Right ventricle myocardium superior (tissue), 1 donor: ENCODE results near the gene ANKRD63. TPM values are rescaled to one million over a fixed set of nuclear protein-coding genes. Genes with fewer than 3 reads are reported as not detected.
A peak's percentile ranks its signal among the peaks of the same experiment; 100 is the strongest.

ENCODE experiments used
- ATAC-seq: fragments of 200-7000 bp; cut with Tn5 transposase; one replicate; pipeline ENCODE4 v1.9.1; 2020; ENCODE audit warnings: mild to moderate bottlenecking; ENCODE audit not compliant: poor library complexity
- DNase-seq: peaks from one replicate; pipeline ENCODE4 v3.0.0-alpha.2; 2020
- intact Hi-C: fragments of 100-400 bp; cut with DNase I; formaldehyde crosslinking; loops from one replicate; pipeline ENCODE4 v1.11.2; 2022
- total RNA-seq: library from RNA; stranded (reverse); fragmentation: NEBNext Ultra II Directional; extraction: Animal tissue kit (Norgen Biotek cat#: 25700); gene quantifications from one replicate; pipeline ENCODE4 v1.2.1, GENCODE V29; 2021
- donor health status: DM: no; HTN: yes; CAD: no; lungs with severe emphysema.

ANKRD63 gene
- total RNA-seq, 1 donor from 2014 or later = 0.65 TPM

GRCh38 chr15:40283615-40284300, 894 bp upstream of the ANKRD63 start:
- intact Hi-C loops = loop anchor here (2.0 kb wide), 1 partner anchor 137 kb away; no protein-coding TSS in a partner anchor
- DNase-seq (no peak), ATAC-seq (no peak)

- peak; percentile 73 for DNase-seq
- peak; percentile 57 for ATAC-seq
- intact Hi-C loops = loop anchor here (2.0 kb wide), 1 partner anchor 138 kb away; no protein-coding TSS in a partner anchor
These were observed 556 bp downstream of the ANKRD63 start for GRCh38 chr15:40282147-40282868.

- intact Hi-C loops = loop anchor here (2.0 kb wide), 1 partner anchor 139 kb away; no protein-coding TSS in a partner anchor
- ATAC-seq (no peak), DNase-seq (no peak)
These were observed 1.1 kb downstream of the ANKRD63 start for GRCh38 chr15:40281801-40282146.

- intact Hi-C loops = no loop called here
- ATAC-seq (no peak), DNase-seq (no peak)
These were observed 1.6 kb downstream of the ANKRD63 start for GRCh38 chr15:40281057-40281800.

- DNase-seq = no peak
- intact Hi-C loops = no loop called here
- ATAC-seq = no peak
These were observed 2.4 kb downstream of the ANKRD63 start for GRCh38 chr15:40280260-40281056.

- ATAC-seq (peak; percentile 69), DNase-seq (peak; percentile 86)
- intact Hi-C loops = loop anchor here (1.0 kb wide), 1 partner anchor 31 kb away; no protein-coding TSS in a partner anchor
These were observed 3.3 kb downstream of the ANKRD63 start for GRCh38 chr15:40279437-40280141.

- ATAC-seq (no peak), DNase-seq (no peak)
- intact Hi-C loops = no loop called here
These were observed 4.8 kb downstream of the ANKRD63 start for GRCh38 chr15:40278026-40278425.

- ATAC-seq (no peak), DNase-seq (no peak)
- intact Hi-C loops = no loop called here
These were observed 5.4 kb downstream of the ANKRD63 start for GRCh38 chr15:40277471-40277870.

- intact Hi-C loops = no loop called here
- DNase-seq = no peak
- no peak for ATAC-seq
These were observed 5.9 kb downstream of the ANKRD63 start for GRCh38 chr15:40276927-40277326.

GRCh38 chr15:40275954-40276353, 6.9 kb downstream of the ANKRD63 start:
- intact Hi-C loops = loop anchor here (2.0 kb wide), 1 partner anchor 57 kb away; no protein-coding TSS in a partner anchor
- ATAC-seq (no peak), DNase-seq (no peak)

- DNase-seq (no peak), ATAC-seq (no peak)
- intact Hi-C loops = loop anchor here (2.0 kb wide), 1 partner anchor 57 kb away; no protein-coding TSS in a partner anchor
These were observed 7.3 kb downstream of the ANKRD63 start for GRCh38 chr15:40275523-40275922.

GRCh38 chr15:40274350-40275274, 8.3 kb downstream of the ANKRD63 start:
- intact Hi-C loops = loop anchor here (2.0 to 5.0 kb wide), 2 partner anchors 56 to 227 kb away; no protein-coding TSS in a partner anchor
- ATAC-seq (peak; percentile 70), DNase-seq (peak; percentile 86)

- no peak for DNase-seq
- no peak for ATAC-seq
- intact Hi-C loops = loop anchor here (5.0 kb wide), 1 partner anchor 226 kb away; no protein-coding TSS in a partner anchor
These were observed 9.4 kb downstream of the ANKRD63 start for GRCh38 chr15:40273428-40273827.

- ATAC-seq (no peak), DNase-seq (no peak)
- intact Hi-C loops = loop anchor here (5.0 kb wide), 1 partner anchor 225 kb away; no protein-coding TSS in a partner anchor
These were observed 10.3 kb downstream of the ANKRD63 start for GRCh38 chr15:40272485-40273056.

- intact Hi-C loops = loop anchor here (5.0 kb wide), 1 partner anchor 225 kb away; no protein-coding TSS in a partner anchor
- ATAC-seq (no peak), DNase-seq (no peak)
These were observed 11.0 kb downstream of the ANKRD63 start for GRCh38 chr15:40271685-40272484.
